ENCODE results near the gene GPHB5.

- TF ChIP-seq SP1 (IDR thresholded peaks at IDR 0.05) (no peak), NFRKB (IDR thresholded peaks at IDR 0.05) (no peak), LEF1 (IDR thresholded peaks at IDR 0.05; ENCODE audit: borderline replicate concordance) (no peak), TARDBP (IDR thresholded peaks at IDR 0.05) (no peak), HDGF (IDR thresholded peaks at IDR 0.05; ENCODE audit: borderline replicate concordance) (no peak), BHLHE40 (IDR thresholded peaks at IDR 0.05; ENCODE audit: borderline replicate concordance) (no peak), FOXK2 (IDR thresholded peaks at IDR 0.05) (no peak), PKNOX1 (IDR thresholded peaks at IDR 0.05) (no peak), ELF4 (IDR thresholded peaks at IDR 0.05) (no peak), ZNF384 (IDR thresholded peaks at IDR 0.05) (no peak)
These were observed 19.2 kb downstream of the GPHB5 start for GRCh38 chr14:63299351-63300110.

Measured in HEK293T (cell line).